ENCODE data around the gene AHCTF1.

DNA sequence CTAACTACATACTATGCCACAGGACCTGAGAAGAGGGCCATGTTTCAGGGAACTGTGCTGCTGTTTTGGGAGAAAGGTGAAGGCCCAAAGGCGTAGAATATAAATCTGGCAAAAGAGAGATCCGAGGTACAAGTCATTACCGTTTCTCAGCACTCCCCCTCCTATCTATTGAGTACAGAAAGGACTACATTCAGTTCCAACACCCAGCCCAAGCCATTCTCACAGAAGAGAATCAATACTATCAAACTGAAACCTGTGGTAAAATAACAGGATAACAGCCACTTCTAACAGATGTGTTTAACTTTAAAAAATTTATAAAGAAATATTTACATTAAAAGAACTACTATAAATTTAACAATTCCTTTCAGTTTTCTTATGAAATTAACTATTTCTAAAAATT, 7.8 kb downstream of the AHCTF1 start:
- TF ChIP-seq, protein P1, sequence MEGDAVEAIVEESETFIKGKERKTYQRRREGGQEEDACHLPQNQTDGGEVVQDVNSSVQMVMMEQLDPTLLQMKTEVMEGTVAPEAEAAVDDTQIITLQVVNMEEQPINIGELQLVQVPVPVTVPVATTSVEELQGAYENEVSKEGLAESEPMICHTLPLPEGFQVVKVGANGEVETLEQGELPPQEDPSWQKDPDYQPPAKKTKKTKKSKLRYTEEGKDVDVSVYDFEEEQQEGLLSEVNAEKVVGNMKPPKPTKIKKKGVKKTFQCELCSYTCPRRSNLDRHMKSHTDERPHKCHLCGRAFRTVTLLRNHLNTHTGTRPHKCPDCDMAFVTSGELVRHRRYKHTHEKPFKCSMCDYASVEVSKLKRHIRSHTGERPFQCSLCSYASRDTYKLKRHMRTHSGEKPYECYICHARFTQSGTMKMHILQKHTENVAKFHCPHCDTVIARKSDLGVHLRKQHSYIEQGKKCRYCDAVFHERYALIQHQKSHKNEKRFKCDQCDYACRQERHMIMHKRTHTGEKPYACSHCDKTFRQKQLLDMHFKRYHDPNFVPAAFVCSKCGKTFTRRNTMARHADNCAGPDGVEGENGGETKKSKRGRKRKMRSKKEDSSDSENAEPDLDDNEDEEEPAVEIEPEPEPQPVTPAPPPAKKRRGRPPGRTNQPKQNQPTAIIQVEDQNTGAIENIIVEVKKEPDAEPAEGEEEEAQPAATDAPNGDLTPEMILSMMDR (IDR thresholded peaks at IDR 0.05) = no peak
- no peak for TF ChIP-seq ZFX (IDR thresholded peaks at IDR 0.05; ENCODE audit: borderline replicate concordance)

All from 22Rv1 (cell line).